GM19035 (cell line): ENCODE data around the gene AIG1.
"Not testable (repeated sequence)": the region's sequence is repeated elsewhere in the genome, so short reads cannot be mapped to it uniquely, and the experiment has no call there.

Experiments
- ATAC-seq: cut with Tn5 transposase; IDR thresholded peaks from one replicate; pipeline ENCODE4 v1.9.1; 2021; ENCODE audit not compliant: unreplicated experiment

The AIG1 gene

GRCh38 chr6:143160439-143161220, 99.9 kb downstream of the AIG1 start:
- ATAC-seq, result no peak

GRCh38 chr6:143163621-143164020, 102.9 kb downstream of the AIG1 start:
- no peak for ATAC-seq

- no peak for ATAC-seq
These were observed 103.9 kb downstream of the AIG1 start for GRCh38 chr6:143164565-143165105.

- ATAC-seq, result no peak
These were observed 104.7 kb downstream of the AIG1 start for GRCh38 chr6:143165315-143165855.

- no peak for ATAC-seq
These were observed 105.6 kb downstream of the AIG1 start for GRCh38 chr6:143166247-143166695.

GRCh38 chr6:143167224-143167623, 106.5 kb downstream of the AIG1 start:
- no peak for ATAC-seq

GRCh38 chr6:143168396-143168816, 107.7 kb downstream of the AIG1 start:
- not testable (repeated sequence) for ATAC-seq

GRCh38 chr6:143169440-143169839, 108.8 kb downstream of the AIG1 start:
- ATAC-seq, result no peak

GRCh38 chr6:143174516-143174915, 113.8 kb downstream of the AIG1 start:
- no peak for ATAC-seq

- ATAC-seq, result no peak
These were observed 114.3 kb downstream of the AIG1 start for GRCh38 chr6:143174951-143175350.

GRCh38 chr6:143176090-143177021, 115.7 kb downstream of the AIG1 start:
- no peak for ATAC-seq

- no peak for ATAC-seq
These were observed 117.0 kb downstream of the AIG1 start for GRCh38 chr6:143177706-143178105.

- no peak for ATAC-seq
These were observed 118.4 kb downstream of the AIG1 start for GRCh38 chr6:143179096-143179495.

- ATAC-seq, result no peak
These were observed 119.4 kb downstream of the AIG1 start for GRCh38 chr6:143179901-143180612.

- ATAC-seq, result no peak
These were observed 120.1 kb downstream of the AIG1 start for GRCh38 chr6:143180826-143181225.

GRCh38 chr6:143183666-143184065, 123.0 kb downstream of the AIG1 start:
- ATAC-seq, result no peak

- ATAC-seq, result no peak
These were observed 124.6 kb downstream of the AIG1 start for GRCh38 chr6:143185288-143185687.

- no peak for ATAC-seq
These were observed 126.7 kb downstream of the AIG1 start for GRCh38 chr6:143187238-143187923.

GRCh38 chr6:143188292-143188691, 127.6 kb downstream of the AIG1 start:
- ATAC-seq, result no peak

- ATAC-seq, result no peak
These were observed 130.7 kb downstream of the AIG1 start for GRCh38 chr6:143191361-143191760.
